HG03457 (cell line): Measurements from ENCODE around the gene SLC24A4.

Experiments
- ATAC-seq: cut with Tn5 transposase; IDR thresholded peaks from one replicate; pipeline ENCODE4 v1.9.1; 2021; ENCODE audit warnings: moderate number of reproducible peaks; ENCODE audit not compliant: unreplicated experiment

Gene SLC24A4

GRCh38 chr14:92431199-92431725 lies 108.3 kb downstream of the SLC24A4 start:
- ATAC-seq = no peak

GRCh38 chr14:92433407-92433806 lies 110.4 kb downstream of the SLC24A4 start:
- ATAC-seq = no peak

GRCh38 chr14:92435154-92435553 lies 112.2 kb downstream of the SLC24A4 start:
- no peak for ATAC-seq

GRCh38 chr14:92436115-92436776 lies 113.3 kb downstream of the SLC24A4 start:
- ATAC-seq = no peak

- no peak for ATAC-seq
These were observed 114.3 kb downstream of the SLC24A4 start for GRCh38 chr14:92437309-92437708.

GRCh38 chr14:92437729-92438285 lies 114.8 kb downstream of the SLC24A4 start:
- no peak for ATAC-seq

- no peak for ATAC-seq
These were observed 116.8 kb downstream of the SLC24A4 start for GRCh38 chr14:92439537-92440344.

- ATAC-seq = no peak
These were observed 117.5 kb downstream of the SLC24A4 start for GRCh38 chr14:92440345-92441003.

GRCh38 chr14:92441751-92442504 lies 119.0 kb downstream of the SLC24A4 start:
- no peak for ATAC-seq

GRCh38 chr14:92443167-92443566 lies 120.2 kb downstream of the SLC24A4 start:
- ATAC-seq = no peak

GRCh38 chr14:92443741-92444140 lies 120.8 kb downstream of the SLC24A4 start:
- ATAC-seq = no peak

GRCh38 chr14:92446771-92447170 lies 123.8 kb downstream of the SLC24A4 start:
- ATAC-seq = no peak

GRCh38 chr14:92447416-92448197 lies 124.6 kb downstream of the SLC24A4 start:
- no peak for ATAC-seq

GRCh38 chr14:92448786-92449185 lies 125.8 kb downstream of the SLC24A4 start:
- ATAC-seq = no peak

- ATAC-seq = no peak
These were observed 126.6 kb downstream of the SLC24A4 start for GRCh38 chr14:92449404-92450181.

GRCh38 chr14:92450351-92451070 lies 127.5 kb downstream of the SLC24A4 start:
- ATAC-seq = no peak

GRCh38 chr14:92451245-92451644 lies 128.3 kb downstream of the SLC24A4 start:
- no peak for ATAC-seq

- ATAC-seq = no peak
These were observed 128.8 kb downstream of the SLC24A4 start for GRCh38 chr14:92451755-92452154.
